AG04450 (cell line): ENCODE results near the gene FAM228B. TPM values are rescaled to one million over a fixed set of nuclear protein-coding genes. Genes with fewer than 3 reads are reported as not detected.

Source experiments
- CTCF ChIA-PET: fragments of 300-600, 350-600 bp; formaldehyde crosslinking; extraction: SDS; loops from one replicate; lab custom pipeline; 2022; ENCODE audit warnings: antibody characterized with exemption, inconsistent platforms; lab: Charles Lee
- POLR2A ChIA-PET: fragments of 350-600 bp; formaldehyde crosslinking; extraction: SDS; loops from one replicate; lab custom pipeline; 2021; ENCODE audit warnings: antibody characterized with exemption, inconsistent platforms; lab: Yijun Ruan, JAX
- DNase-seq: peaks from one replicate; pipeline ENCODE4 v3.0.0-alpha.2; 2011; ENCODE audit warnings: low read depth, low spot score
- H3K27ac ChIP-seq: one replicate; pipeline ENCODE4 v1.5.1; 2012; ENCODE audit warnings: low read depth, low read length, control low read depth
- H3K27me3 ChIP-seq: one replicate; pipeline ENCODE4 v1.6.0; 2012; ENCODE audit warnings: low read length; ENCODE audit not compliant: control insufficient read depth, insufficient read depth
- H3K4me3 ChIP-seq: 2 replicates; pipeline ENCODE4 v1.5.1; 2011; ENCODE audit warnings: mild to moderate bottlenecking, low read depth, low read length, control low read depth
- H3K9me3 ChIP-seq: 2 replicates; pipeline ENCODE4 v1.5.1; 2012; ENCODE audit warnings: low read length; ENCODE audit not compliant: control insufficient read depth, insufficient read depth
- CTCF ChIP-seq: IDR thresholded peaks from 2 replicates; pipeline ENCODE4 v1.5.1; 2011; ENCODE audit warnings: low read depth, low read length, control low read depth, inconsistent platforms
- polyA plus RNA-seq: library from polyadenylated mRNA; depleted of rRNA; stranded (reverse); fragments of >200 nt; gene quantifications from 2 replicates; pipeline ENCODE4 v1.2.3, GENCODE V29; 2011; rRNA removed

The FAM228B gene
- polyA plus RNA-seq, 1 experiment: 7.6 TPM

GRCh38 chr2:24211408-24211807 lies 88.1 kb downstream of the FAM228B start:
- Histone ChIP-seq H3K4me3 (no peak overlapping the region), H3K9me3 (no peaks in the 10 kb centered on the region), H3K27ac (no peak overlapping the region), H3K27me3 (no peaks in the 10 kb centered on the region)
- ChIA-PET POLR2A (no interaction called here), CTCF (interaction anchor here (1.5 kb wide), 1 partner anchor 126 kb away, joined by 6 read pairs; the partner anchor contains the start of gene TP53I3)
- DNase-seq: no peak
- TF ChIP-seq CTCF: no peak

GRCh38 chr2:24214880-24215279 lies 91.6 kb downstream of the FAM228B start:
- no peak for DNase-seq
- no peaks in the 10 kb centered on the region for H3K9me3 ChIP-seq
- ChIA-PET CTCF (no interaction called here), POLR2A (no interaction called here)
- no peak overlapping the region for H3K4me3 ChIP-seq
- TF ChIP-seq CTCF: no peak
- no peak overlapping the region for H3K27ac ChIP-seq
- H3K27me3 ChIP-seq: no peaks in the 10 kb centered on the region

Other genes starting within 250 kb of the FAM228B start
- 4.5 and 6.0 TPM in 2 replicates for gene ATAD2B, start 196.3 kb upstream of the FAM228B start, polyA plus RNA-seq
- gene UBXN2A, start 183.0 kb upstream of the FAM228B start, polyA plus RNA-seq: 9.0 and 13.1 TPM in 2 replicates
- 0.05 TPM in 1 of 2 replicates, not detected in the other for gene MFSD2B, start 113.4 kb upstream of the FAM228B start, polyA plus RNA-seq
- 13.6 and 16.1 TPM in 2 replicates for gene WDCP, start 76.1 kb upstream of the FAM228B start, polyA plus RNA-seq
- gene FKBP1B, start 73.7 kb upstream of the FAM228B start, polyA plus RNA-seq: 19.4 and 19.7 TPM in 2 replicates
- gene SF3B6, start 47.1 kb upstream of the FAM228B start, polyA plus RNA-seq: 209 and 272 TPM in 2 replicates
- 44.6 and 55.2 TPM in 2 replicates for gene TP53I3, start 38.6 kb upstream of the FAM228B start, polyA plus RNA-seq
- 0.31 and 0.52 TPM in 2 replicates for gene PFN4, start 135 bp upstream of the FAM228B start, polyA plus RNA-seq
- 0.05 and 0.07 TPM in 2 replicates for gene FAM228A, start 51.6 kb downstream of the FAM228B start, polyA plus RNA-seq
- 22.4 and 27.3 TPM in 2 replicates for gene ITSN2, start 237.1 kb downstream of the FAM228B start, polyA plus RNA-seq